Measurements from ENCODE around the gene MDFIC. TPM values are rescaled to one million over a fixed set of nuclear protein-coding genes. Genes with fewer than 3 reads are reported as not detected.

The MDFIC gene
- total RNA-seq, 2 experiments from 2014 or later: 25.9 to 27.1 TPM

DNA sequence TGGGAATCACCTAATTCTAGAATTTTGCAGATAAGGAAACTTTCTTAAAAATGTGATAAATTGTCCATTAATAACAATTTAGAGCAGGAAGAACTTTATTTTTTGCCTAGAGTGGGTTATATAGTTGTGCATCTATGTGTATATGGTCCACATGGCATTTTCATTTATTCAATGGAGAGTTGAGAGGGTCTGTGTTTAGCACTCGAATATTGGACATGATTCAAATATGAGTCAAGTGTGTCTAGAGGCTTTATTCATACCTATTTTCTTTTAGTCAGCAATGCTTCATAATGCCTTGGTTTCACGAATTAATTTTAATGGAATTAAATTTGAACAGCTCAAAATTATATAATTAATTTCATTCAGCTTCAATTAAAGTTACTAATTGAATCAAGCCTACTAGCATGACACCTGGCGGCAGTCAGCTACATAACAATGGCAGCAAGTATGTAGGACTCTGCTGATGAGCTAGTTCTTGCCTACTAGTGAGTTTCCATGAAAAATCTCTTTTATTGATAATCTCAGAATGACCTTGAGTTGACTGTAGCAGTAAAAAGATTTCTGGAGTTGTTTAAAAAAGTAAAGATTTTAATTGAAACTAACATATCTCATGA is 17.7 kb downstream of the MDFIC start:
- Histone ChIP-seq H3K27ac (ENCODE audit: low read depth in 1 of 2, low read length in 2 of 2) (no peak overlapping the region), H3K9me3 (ENCODE audit: control insufficient read depth in 1 of 2, insufficient read depth in 1 of 2, low read length in 2 of 2) (no peaks in the 10 kb centered on the region), H3K4me3 (ENCODE audit: low read length) (no peak overlapping the region), H3K36me3 (ENCODE audit: insufficient read depth, low read length) (peaks cover 29% of the 10 kb centered on the region), H3K27me3 (ENCODE audit: control insufficient read depth in 1 of 2, insufficient read depth in 2 of 2, low read length in 2 of 2) (no peaks in the 10 kb centered on the region), H3K4me1 (ENCODE audit: insufficient read depth, low read length) (peaks cover 19% of the 10 kb centered on the region)
- H3K27me3 Mint-ChIP-seq: no peaks in the 10 kb centered on the region
- H3K9me3 Mint-ChIP-seq: no peaks in the 10 kb centered on the region
- H3K4me1 Mint-ChIP-seq (ENCODE audit: low read depth): peaks cover 68% of the 10 kb centered on the region
- H3K4me3 Mint-ChIP-seq: no peak overlapping the region
- ATAC-seq (ENCODE audit: poor library complexity) (no peak), DNase-seq (peak in 5 of 14 experiments; percentile 20 to 59 (median 45))
- ChIA-PET POLR2A (interaction anchor here (0.8 to 2.2 kb wide), 2 partner anchors 10 to 16 kb away, joined by 3 to 7 read pairs; no protein-coding TSS in a partner anchor), CTCF (interaction anchor here (0.8 to 2.3 kb wide), 4 partner anchors 14 to 74 kb away, joined by 3 to 15 read pairs (median 4); no protein-coding TSS in a partner anchor)
- peaks cover 37% of the 10 kb centered on the region for H3K36me3 Mint-ChIP-seq (ENCODE audit: low read depth)
- H3K27ac Mint-ChIP-seq: no peak overlapping the region
- TF ChIP-seq, protein P1, sequence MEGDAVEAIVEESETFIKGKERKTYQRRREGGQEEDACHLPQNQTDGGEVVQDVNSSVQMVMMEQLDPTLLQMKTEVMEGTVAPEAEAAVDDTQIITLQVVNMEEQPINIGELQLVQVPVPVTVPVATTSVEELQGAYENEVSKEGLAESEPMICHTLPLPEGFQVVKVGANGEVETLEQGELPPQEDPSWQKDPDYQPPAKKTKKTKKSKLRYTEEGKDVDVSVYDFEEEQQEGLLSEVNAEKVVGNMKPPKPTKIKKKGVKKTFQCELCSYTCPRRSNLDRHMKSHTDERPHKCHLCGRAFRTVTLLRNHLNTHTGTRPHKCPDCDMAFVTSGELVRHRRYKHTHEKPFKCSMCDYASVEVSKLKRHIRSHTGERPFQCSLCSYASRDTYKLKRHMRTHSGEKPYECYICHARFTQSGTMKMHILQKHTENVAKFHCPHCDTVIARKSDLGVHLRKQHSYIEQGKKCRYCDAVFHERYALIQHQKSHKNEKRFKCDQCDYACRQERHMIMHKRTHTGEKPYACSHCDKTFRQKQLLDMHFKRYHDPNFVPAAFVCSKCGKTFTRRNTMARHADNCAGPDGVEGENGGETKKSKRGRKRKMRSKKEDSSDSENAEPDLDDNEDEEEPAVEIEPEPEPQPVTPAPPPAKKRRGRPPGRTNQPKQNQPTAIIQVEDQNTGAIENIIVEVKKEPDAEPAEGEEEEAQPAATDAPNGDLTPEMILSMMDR (IDR thresholded peaks at IDR 0.05): no peak
- intact Hi-C loops (cut with DNase I, micrococcal nuclease): loop anchor here in 1 of 2 experiments (5.0 kb wide), 1 partner anchor 72 kb away; no protein-coding TSS in a partner anchor

DNA sequence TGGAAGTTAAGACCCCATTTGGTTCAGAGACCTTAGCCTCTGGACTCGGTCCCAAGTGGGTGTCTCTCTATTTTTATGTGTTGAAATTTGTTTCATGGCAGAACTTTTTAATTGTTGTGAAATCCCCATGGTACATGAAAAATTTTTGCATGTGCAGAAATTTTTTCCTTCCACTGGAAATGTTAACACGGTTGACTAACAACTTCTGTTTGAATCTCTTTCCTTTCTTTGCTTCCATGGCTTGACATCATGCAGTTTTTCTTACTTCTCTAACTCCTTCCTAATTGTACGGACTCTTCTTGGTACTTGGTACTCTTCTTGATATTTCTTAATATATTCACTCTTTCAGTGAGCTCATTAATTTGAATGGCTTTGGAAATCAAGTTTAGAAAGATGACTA is 18.3 kb downstream of the MDFIC start:
- intact Hi-C loops (cut with DNase I, micrococcal nuclease): no loop called here
- Histone ChIP-seq H3K36me3 (ENCODE audit: insufficient read depth, low read length) (peaks cover 35% of the 10 kb centered on the region), H3K4me3 (ENCODE audit: low read length) (no peak overlapping the region), H3K27me3 (ENCODE audit: control insufficient read depth in 1 of 2, insufficient read depth in 2 of 2, low read length in 2 of 2) (no peaks in the 10 kb centered on the region), H3K27ac (ENCODE audit: low read depth in 1 of 2, low read length in 2 of 2) (no peak overlapping the region), H3K4me1 (ENCODE audit: insufficient read depth, low read length) (peaks cover 24% of the 10 kb centered on the region), H3K9me3 (ENCODE audit: control insufficient read depth in 1 of 2, insufficient read depth in 1 of 2, low read length in 2 of 2) (no peaks in the 10 kb centered on the region)
- ChIA-PET POLR2A (interaction anchor here (0.8 to 2.2 kb wide), 2 partner anchors 11 to 17 kb away, joined by 3 to 7 read pairs; no protein-coding TSS in a partner anchor), CTCF (interaction anchor here (0.8 to 2.3 kb wide), 4 partner anchors 14 to 75 kb away, joined by 3 to 15 read pairs (median 4); no protein-coding TSS in a partner anchor)
- DNase-seq: no peak
- Mint-ChIP-seq H3K27ac (no peak overlapping the region), H3K4me3 (no peak overlapping the region), H3K4me1 (ENCODE audit: low read depth) (peaks cover 63% of the 10 kb centered on the region), H3K36me3 (ENCODE audit: low read depth) (peaks cover 43% of the 10 kb centered on the region), H3K9me3 (no peaks in the 10 kb centered on the region), H3K27me3 (no peaks in the 10 kb centered on the region)
- TF ChIP-seq, protein P1 (IDR thresholded peaks at IDR 0.05): no peak
- ATAC-seq (ENCODE audit: poor library complexity): no peak

DNA sequence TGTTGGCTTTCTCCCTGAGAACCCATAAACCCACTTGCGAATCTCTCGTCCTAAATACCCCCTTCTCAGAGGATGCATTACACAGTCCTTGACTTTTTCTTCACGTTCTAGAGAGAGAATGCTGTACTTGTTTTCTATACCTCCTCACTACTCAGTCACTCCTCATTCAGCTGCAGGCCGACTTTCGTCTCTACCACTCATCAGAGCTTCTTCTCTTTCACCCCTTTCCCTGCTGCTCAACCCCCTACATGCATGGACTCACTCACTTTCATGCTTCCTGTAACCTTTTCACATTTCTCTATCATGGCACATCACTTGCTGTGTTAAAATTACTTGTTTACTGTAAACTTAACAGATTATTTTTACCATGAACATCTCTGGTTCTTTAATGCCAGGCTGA is 19.8 kb downstream of the MDFIC start:
- TF ChIP-seq, protein P1 (IDR thresholded peaks at IDR 0.05): no peak
- H3K27me3 Mint-ChIP-seq: no peaks in the 10 kb centered on the region
- CTCF ChIA-PET: interaction anchor here (1.0 kb wide), 1 partner anchor 25 kb away, joined by 3 read pairs; no protein-coding TSS in a partner anchor
- no peak overlapping the region for H3K27ac ChIP-seq (ENCODE audit: low read depth in 1 of 2, low read length in 2 of 2)
- no peak overlapping the region for H3K27ac Mint-ChIP-seq
- peaks cover 24% of the 10 kb centered on the region for H3K4me1 ChIP-seq (ENCODE audit: insufficient read depth, low read length)
- peaks cover 56% of the 10 kb centered on the region for H3K4me1 Mint-ChIP-seq (ENCODE audit: low read depth)
- POLR2A ChIA-PET: interaction anchor here (2.2 kb wide), 1 partner anchor 18 kb away, joined by 7 read pairs; no protein-coding TSS in a partner anchor
- no peaks in the 10 kb centered on the region for H3K27me3 ChIP-seq (ENCODE audit: control insufficient read depth in 1 of 2, insufficient read depth in 2 of 2, low read length in 2 of 2)
- peaks cover 53% of the 10 kb centered on the region for H3K36me3 Mint-ChIP-seq (ENCODE audit: low read depth)
- H3K4me3 ChIP-seq (ENCODE audit: low read length): no peak overlapping the region
- H3K36me3 ChIP-seq (ENCODE audit: insufficient read depth, low read length): peaks cover 46% of the 10 kb centered on the region
- H3K9me3 Mint-ChIP-seq: no peaks in the 10 kb centered on the region
- ATAC-seq (ENCODE audit: poor library complexity): no peak
- DNase-seq: no peak
- no peaks in the 10 kb centered on the region for H3K9me3 ChIP-seq (ENCODE audit: control insufficient read depth in 1 of 2, insufficient read depth in 1 of 2, low read length in 2 of 2)
- intact Hi-C loops (cut with DNase I, micrococcal nuclease): no loop called here
- H3K4me3 Mint-ChIP-seq: no peak overlapping the region

All from CD4-positive, alpha-beta T cell (primary cell).